ENCODE results near the gene MGAT5.

DNA sequence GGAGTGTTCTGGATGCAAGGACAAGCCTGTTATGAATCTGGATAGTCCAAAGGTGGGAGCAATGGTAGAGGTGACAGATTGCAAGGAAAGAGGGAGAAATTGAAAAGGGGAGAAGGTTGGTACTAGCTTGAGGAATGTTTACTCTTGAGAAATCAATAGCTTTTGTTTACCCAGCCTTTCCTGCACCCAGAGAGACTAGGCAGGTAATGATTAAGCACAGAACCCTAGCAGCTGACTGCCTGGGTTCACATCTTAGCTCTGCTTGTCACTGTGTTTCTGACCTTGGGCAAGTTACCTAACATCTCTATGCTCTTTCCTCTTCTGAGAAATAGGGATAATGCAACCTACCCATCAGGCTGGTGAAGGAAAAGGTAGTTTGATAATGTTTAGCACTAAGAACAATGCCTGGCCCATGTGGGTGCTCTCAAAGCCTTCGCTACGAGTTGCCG, 178.6 kb downstream of the MGAT5 start:
- TF ChIP-seq EP300 (IDR thresholded peaks at IDR 0.05; ENCODE audit: borderline replicate concordance) (no peak), EGR1 (IDR thresholded peaks at IDR 0.05) (no peak)
- TF ChIP-seq, protein P1, sequence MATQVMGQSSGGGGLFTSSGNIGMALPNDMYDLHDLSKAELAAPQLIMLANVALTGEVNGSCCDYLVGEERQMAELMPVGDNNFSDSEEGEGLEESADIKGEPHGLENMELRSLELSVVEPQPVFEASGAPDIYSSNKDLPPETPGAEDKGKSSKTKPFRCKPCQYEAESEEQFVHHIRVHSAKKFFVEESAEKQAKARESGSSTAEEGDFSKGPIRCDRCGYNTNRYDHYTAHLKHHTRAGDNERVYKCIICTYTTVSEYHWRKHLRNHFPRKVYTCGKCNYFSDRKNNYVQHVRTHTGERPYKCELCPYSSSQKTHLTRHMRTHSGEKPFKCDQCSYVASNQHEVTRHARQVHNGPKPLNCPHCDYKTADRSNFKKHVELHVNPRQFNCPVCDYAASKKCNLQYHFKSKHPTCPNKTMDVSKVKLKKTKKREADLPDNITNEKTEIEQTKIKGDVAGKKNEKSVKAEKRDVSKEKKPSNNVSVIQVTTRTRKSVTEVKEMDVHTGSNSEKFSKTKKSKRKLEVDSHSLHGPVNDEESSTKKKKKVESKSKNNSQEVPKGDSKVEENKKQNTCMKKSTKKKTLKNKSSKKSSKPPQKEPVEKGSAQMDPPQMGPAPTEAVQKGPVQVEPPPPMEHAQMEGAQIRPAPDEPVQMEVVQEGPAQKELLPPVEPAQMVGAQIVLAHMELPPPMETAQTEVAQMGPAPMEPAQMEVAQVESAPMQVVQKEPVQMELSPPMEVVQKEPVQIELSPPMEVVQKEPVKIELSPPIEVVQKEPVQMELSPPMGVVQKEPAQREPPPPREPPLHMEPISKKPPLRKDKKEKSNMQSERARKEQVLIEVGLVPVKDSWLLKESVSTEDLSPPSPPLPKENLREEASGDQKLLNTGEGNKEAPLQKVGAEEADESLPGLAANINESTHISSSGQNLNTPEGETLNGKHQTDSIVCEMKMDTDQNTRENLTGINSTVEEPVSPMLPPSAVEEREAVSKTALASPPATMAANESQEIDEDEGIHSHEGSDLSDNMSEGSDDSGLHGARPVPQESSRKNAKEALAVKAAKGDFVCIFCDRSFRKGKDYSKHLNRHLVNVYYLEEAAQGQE (IDR thresholded peaks at IDR 0.05; ENCODE audit: low read depth): no peak
